Heart right ventricle (tissue), 16 donors: ENCODE data around the gene PWWP2B. TPM values are rescaled to one million over a fixed set of nuclear protein-coding genes. Genes with fewer than 3 reads are reported as not detected.

Source experiments
- ATAC-seq, 8 donors: fragments of 200-7000 bp; cut with Tn5 transposase; one replicate each; pipeline ENCODE4 v1.9.1; 2020; ENCODE audit warnings: mild to moderate bottlenecking in 8 of 8, moderate library complexity in 8 of 8, moderate number of reproducible peaks in 1 of 8
- DNase-seq, 2 donors: peaks; one replicate each; pipeline ENCODE4 v3.0.0-alpha.2; 2020
- H3K27ac ChIP-seq, 10 donors: fragments of 200-600 bp; sonication (generic) in 2 of 10; one replicate each; pipeline versions ENCODE4 v1.5.0 to v1.8.0; 2020 to 2022; ENCODE audit warnings: mild to moderate bottlenecking in 3 of 10
- H3K27me3 ChIP-seq, 7 donors: fragments of 200-600 bp; one replicate each; pipeline ENCODE4 v1.8.0; 2021 to 2022; ENCODE audit warnings: mild to moderate bottlenecking in 2 of 7
- H3K36me3 ChIP-seq, 9 donors: fragments of 200-600 bp; sonication (generic) in 1 of 9; one replicate each; pipeline versions ENCODE4 v1.5.0 to v1.8.0; 2020 to 2022; ENCODE audit warnings: mild to moderate bottlenecking in 2 of 9
- H3K4me1 ChIP-seq, 9 donors: fragments of 200-600 bp; sonication (generic) in 1 of 9; one replicate each; pipeline versions ENCODE4 v1.5.0 to v1.8.0; 2020 to 2022; ENCODE audit warnings: mild to moderate bottlenecking in 4 of 9
- H3K4me3 ChIP-seq, 10 donors: fragments of 200-600 bp; sonication (generic) in 2 of 10; one replicate each; pipeline versions ENCODE4 v1.5.0 to v1.8.0; 2020 to 2022; ENCODE audit warnings: mild to moderate bottlenecking in 7 of 10, moderate library complexity in 2 of 10
- H3K9me3 ChIP-seq, 11 donors: fragments of 200-600 bp in 10 of 11; sonication (generic) in 2 of 11; one replicate each; pipeline versions ENCODE4 v1.5.0 to v1.8.0; 2013 to 2022; ENCODE audit warnings: mild to moderate bottlenecking in 2 of 11, control low read depth in 1 of 11, moderate library complexity in 1 of 11
- WGBS, 2 donors: extraction: QIAGEN DNeasy Blood & Tissue Kit; methylation state at CpG; one replicate each; pipeline ENCODE4 v1.1.7; 2013; ENCODE audit warnings: inconsistent platforms in 1 of 2; 5-methylcytosine and 5-hydroxymethylcytosine counted together
- intact Hi-C, 10 donors: fragments of 100-400 bp; cut with DNase I; formaldehyde crosslinking; loops; one replicate each; pipeline versions ENCODE4 v1.11.1 to v1.14.2; 2022
- polyA plus RNA-seq, 2 donors: library from polyadenylated mRNA; stranded (reverse); fragments of 200-250 nt; gene quantifications; one replicate each; pipeline ENCODE4 v1.2.3, GENCODE V29; 2013
- total RNA-seq, 10 donors: library from RNA; stranded (reverse); fragmentation: NEBNext Ultra II Directional in 3 of 10; extraction: Animal tissue kit (Norgen Biotek cat#: 25700) in 3 of 10; gene quantifications; one replicate each; pipeline versions ENCODE4 v1.2.1 to v1.2.4, GENCODE V29; 2021 to 2023
- TF ChIP-seq, protein P1 (sequence below), 9 donors: fragments of 200-600 bp; sonication (generic) in 2 of 9; IDR thresholded peaks; one replicate each; pipeline versions ENCODE4 v1.5.0 to v1.8.0; 2021 to 2022; ENCODE audit warnings: antibody characterized with exemption in 9 of 9, mild to moderate bottlenecking in 5 of 9, moderate library complexity in 1 of 9
- donor health status: Arrhythmogenic right ventricular cardiomyopathy.
- donor health status: ischemic (EF 13 %, LVEDD 7.1; RV severe dilation, severe dysfunction).
- donor health status: healthy with polysubstance abuse.
- donor health status: DM: no; HTN: yes; CAD: no.
- donor health status: DM: no; HTN: no; CAD: no.
- donor health status: ischemic (EF 25% LVEDD 6.9; RV normal size, moderate dysfunction).
- donor health status: ischemic (EF 25% LVEDD 5.7; RV mildly dilated, moderate dysfunction).
- donor health status: healthy.
- donor health status: DM: yes; HTN: yes; CAD: no.
- donor health status: Ischemic cardiomyopathy.
- donor health status: ischemic (EF 35%, LVEDD 5.7; RV mildly dilated, moderate dysfunction).
- donor health status: nonischemic (EF 11% LVEDD 7.7; RV severe dilation, severe dysfunction).
- donor health status: DM: yes; HTN: yes; CAD: no.
- donor health status: PGD.
- donor health status: ischemic (EF 29% LVEDD 5.4; RV normal size, mild dysfunction).
- donor health status: nonischemic (EF 23%, LVEDD 6.1; RV moderate dilation, normal function).

PWWP2B gene
- total and polyA plus RNA-seq, 12 donors = 11.1 to 21.3 (median 15.0) TPM

DNA sequence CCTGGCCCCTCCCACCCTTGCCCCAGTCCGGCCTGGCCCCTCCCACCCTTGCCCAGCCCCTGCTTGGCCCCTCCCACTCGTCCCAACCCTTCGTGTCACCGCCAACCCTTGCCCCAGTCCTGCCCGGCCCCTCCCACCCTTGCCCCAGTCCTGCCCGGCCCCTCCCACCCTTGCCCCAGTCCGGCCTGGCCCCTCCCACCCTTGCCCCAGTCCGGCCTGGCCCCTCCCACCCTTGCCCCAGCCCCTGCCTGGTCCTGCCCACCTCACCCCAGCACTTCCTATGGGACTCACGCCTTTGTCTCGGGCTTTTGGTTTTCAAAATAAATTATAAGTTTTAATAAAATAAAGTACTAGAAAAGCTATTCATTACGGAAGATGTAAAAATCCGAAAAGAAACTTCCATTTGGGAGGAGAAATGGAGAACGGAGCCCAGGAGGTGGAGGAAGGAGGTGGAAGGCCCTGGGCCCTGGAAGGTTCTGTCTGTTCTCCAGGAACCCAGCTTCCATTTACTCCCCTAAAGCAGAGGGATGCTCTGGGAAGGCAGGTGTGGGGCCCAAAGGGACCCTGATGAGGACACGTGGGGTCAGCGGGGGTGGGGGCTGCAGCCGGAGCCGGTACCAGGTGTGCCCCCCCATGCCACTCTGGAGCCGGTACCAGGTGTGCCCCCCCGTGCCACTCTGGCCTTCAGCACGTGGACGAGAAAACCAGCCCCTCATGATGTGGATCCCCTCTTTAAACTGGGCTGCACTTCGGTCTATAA is 52.2 kb downstream of the PWWP2B start:
- ATAC-seq (no peak), DNase-seq (peak in 1 of 2 donors; percentile 46)
- peak overlapping the region in 1 of 10 donors; percentile 34 for H3K27ac ChIP-seq
- no peak overlapping the region for H3K4me3 ChIP-seq
- no peaks in the 10 kb centered on the region for H3K36me3 ChIP-seq
- H3K9me3 ChIP-seq = no peaks in the 10 kb centered on the region
- no peaks in the 10 kb centered on the region for H3K27me3 ChIP-seq
- H3K4me1 ChIP-seq = peaks cover 7 to 49% (median 30%) of the 10 kb centered on the region in 9 donors
- intact Hi-C loops = loop anchor here in 2 of 10 donors (5.0 kb wide), 2 partner anchors 47 to 232 kb away; no protein-coding TSS in a partner anchor
- 65 to 72% methylated on average over 20 to 22 of the region's 22 CpGs for WGBS, 2 donors
- TF ChIP-seq, protein P1, sequence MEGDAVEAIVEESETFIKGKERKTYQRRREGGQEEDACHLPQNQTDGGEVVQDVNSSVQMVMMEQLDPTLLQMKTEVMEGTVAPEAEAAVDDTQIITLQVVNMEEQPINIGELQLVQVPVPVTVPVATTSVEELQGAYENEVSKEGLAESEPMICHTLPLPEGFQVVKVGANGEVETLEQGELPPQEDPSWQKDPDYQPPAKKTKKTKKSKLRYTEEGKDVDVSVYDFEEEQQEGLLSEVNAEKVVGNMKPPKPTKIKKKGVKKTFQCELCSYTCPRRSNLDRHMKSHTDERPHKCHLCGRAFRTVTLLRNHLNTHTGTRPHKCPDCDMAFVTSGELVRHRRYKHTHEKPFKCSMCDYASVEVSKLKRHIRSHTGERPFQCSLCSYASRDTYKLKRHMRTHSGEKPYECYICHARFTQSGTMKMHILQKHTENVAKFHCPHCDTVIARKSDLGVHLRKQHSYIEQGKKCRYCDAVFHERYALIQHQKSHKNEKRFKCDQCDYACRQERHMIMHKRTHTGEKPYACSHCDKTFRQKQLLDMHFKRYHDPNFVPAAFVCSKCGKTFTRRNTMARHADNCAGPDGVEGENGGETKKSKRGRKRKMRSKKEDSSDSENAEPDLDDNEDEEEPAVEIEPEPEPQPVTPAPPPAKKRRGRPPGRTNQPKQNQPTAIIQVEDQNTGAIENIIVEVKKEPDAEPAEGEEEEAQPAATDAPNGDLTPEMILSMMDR (IDR thresholded peaks at IDR 0.05) = no peak

DNA sequence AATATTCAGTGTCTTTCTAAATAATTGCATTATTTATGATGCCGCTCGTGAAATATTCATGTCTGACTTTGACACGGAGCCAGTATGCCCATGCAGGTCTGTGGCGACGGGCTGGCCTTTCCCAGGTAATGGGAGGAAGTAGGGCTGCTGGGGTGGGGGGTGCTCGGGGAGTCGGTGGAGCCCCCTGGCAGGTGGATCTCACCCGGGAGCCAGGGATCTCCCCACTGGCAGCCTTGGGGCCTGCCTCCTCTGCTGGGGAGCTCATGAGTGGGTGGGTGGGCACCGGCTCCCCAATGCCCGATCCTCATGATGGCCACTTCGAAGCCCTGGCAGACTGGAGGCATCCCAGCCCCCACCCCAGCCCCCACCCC is 52.8 kb downstream of the PWWP2B start:
- no peaks in the 10 kb centered on the region for H3K36me3 ChIP-seq
- DNase-seq (peak in 1 of 2 donors; percentile 9), ATAC-seq (no peak)
- H3K4me1 ChIP-seq = peaks cover 7 to 43% (median 30%) of the 10 kb centered on the region in 9 donors
- no peaks in the 10 kb centered on the region for H3K27me3 ChIP-seq
- intact Hi-C loops = loop anchor here in 8 of 10 donors (5.0 to 10.0 kb wide), 6 partner anchors 47 to 232 kb away; no protein-coding TSS in a partner anchor
- no peaks in the 10 kb centered on the region for H3K9me3 ChIP-seq
- TF ChIP-seq, protein P1 (IDR thresholded peaks at IDR 0.05) = no peak
- no peak overlapping the region for H3K27ac ChIP-seq
- WGBS, 2 donors = 83 to 84% methylated on average over 11 of the region's 11 CpGs
- no peak overlapping the region for H3K4me3 ChIP-seq

DNA sequence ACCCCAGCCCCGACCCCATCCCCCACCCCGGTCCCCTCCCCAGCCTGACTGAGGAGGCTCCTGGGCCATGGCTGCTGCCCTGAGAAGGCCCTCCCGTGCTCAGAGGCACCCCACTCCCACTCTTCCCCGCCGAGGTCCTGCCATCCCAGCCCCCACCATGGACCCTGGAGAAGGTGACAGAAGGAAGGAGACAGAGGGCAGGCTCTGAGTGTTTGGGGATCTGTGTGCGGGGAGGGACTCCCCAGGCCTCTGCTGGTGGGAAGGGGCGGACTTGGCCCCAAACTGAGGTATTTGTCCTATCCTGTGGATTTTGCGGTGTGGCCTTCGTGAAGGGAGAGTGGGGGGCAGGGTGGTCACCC is 53.4 kb downstream of the PWWP2B start:
- Histone ChIP-seq H3K27ac (no peak overlapping the region), H3K4me3 (no peak overlapping the region), H3K27me3 (no peaks in the 10 kb centered on the region), H3K4me1 (peaks cover 7 to 39% (median 30%) of the 10 kb centered on the region in 9 donors), H3K9me3 (no peaks in the 10 kb centered on the region), H3K36me3 (no peaks in the 10 kb centered on the region)
- 80 to 81% methylated on average over 9 of the region's 9 CpGs for WGBS, 2 donors
- ATAC-seq (no peak), DNase-seq (peak in 1 of 2 donors; percentile 7)
- TF ChIP-seq, protein P1 (IDR thresholded peaks at IDR 0.05) = no peak
- intact Hi-C loops = loop anchor here in 6 of 10 donors (5.0 to 10.0 kb wide), 4 partner anchors 63 to 228 kb away; no protein-coding TSS in a partner anchor

DNA sequence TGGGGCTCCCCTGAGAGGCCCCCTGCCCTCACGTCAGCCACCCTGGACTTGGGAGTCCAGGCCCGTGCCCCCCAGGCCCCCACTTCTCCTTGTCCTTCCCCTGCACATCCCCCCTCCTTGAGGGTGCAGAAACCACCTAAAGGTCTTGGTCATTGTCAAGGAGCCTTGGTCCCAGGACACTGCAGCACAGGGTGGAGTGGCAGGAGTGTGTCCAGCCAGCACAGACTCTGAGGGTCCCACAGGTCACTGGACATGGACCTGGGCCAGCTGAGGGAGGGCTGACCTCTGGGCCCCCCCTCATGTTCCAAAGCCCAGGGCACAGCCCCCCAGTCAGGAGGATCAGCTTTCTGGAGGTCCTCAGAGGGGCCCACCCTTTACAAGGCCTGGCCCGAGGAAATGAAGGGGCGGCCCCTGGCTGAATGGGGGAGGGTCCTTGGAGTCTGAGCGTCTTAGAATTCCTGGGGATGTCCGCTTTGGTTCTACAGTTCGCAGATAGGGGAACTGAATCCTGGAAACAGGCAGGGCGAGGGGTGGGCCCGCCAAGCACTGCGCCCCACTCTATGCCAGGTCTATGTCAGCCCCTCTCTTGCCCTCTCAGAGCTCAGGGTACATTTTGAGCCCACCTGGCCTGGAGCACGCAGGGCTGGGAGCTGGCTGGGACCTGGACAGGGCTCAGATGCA is 54.0 kb downstream of the PWWP2B start:
- intact Hi-C loops = loop anchor here in 6 of 10 donors (5.0 to 10.0 kb wide), 4 partner anchors 64 to 229 kb away; no protein-coding TSS in a partner anchor
- no peak for ATAC-seq
- WGBS, 2 donors = 79 to 83% methylated on average over 11 of the region's 11 CpGs
- Histone ChIP-seq H3K27me3 (no peaks in the 10 kb centered on the region), H3K4me1 (peaks cover 7 to 39% (median 30%) of the 10 kb centered on the region in 9 donors), H3K9me3 (no peaks in the 10 kb centered on the region), H3K27ac (no peak overlapping the region), H3K4me3 (no peak overlapping the region), H3K36me3 (no peaks in the 10 kb centered on the region)
- peak in 1 of 2 donors; percentile 9 for DNase-seq
- TF ChIP-seq, protein P1 (IDR thresholded peaks at IDR 0.05) = no peak
